ENCODE data around the gene MLANA. TPM values are rescaled to one million over a fixed set of nuclear protein-coding genes. Genes with fewer than 3 reads are reported as not detected.

The MLANA gene
- total and polyA plus RNA-seq, 7 donors: 0.03 TPM; not detected in 6

DNA sequence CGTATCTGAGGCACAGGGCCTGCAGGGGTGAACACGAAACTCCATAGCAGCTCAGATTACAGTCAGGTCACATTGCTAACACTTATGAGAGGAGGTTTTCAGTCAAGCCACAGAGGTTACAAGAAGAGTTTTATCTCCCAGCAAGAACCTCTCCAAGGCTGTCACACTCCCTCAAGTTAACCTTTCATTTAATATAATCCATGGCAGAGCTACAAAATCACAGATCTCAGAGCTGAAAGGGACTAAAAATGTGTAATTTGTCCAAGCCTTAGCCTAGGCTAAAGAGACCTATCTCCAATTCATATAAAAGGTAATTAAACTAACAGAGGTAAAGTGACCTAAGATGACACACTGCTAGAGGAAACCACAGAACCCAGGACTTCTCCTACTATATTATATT is 57.2 kb downstream of the MLANA start:
- Histone ChIP-seq H3K27ac (peak overlapping the region; percentile 39), H3K4me3 (no peak overlapping the region), H3K4me1 (peaks cover 27% of the 10 kb centered on the region), H3K27me3 (ENCODE audit: insufficient read depth in 3 of 3, low read length in 2 of 3) (no peaks in the 10 kb centered on the region), H3K9me3 (no peaks in the 10 kb centered on the region), H3K36me3 (ENCODE audit: insufficient read depth in 1 of 2, low read depth in 1 of 2) (no peaks in the 10 kb centered on the region)
- WGBS, 3 donors: 7 to 31% (median 15%) methylated on average over 2 of the region's 2 CpGs
- DNase-seq (no peak), ATAC-seq (peak; percentile 71 to 92 (median 86))
- intact Hi-C loops (cut with DNase I): no loop called here
- TF ChIP-seq, protein P1, sequence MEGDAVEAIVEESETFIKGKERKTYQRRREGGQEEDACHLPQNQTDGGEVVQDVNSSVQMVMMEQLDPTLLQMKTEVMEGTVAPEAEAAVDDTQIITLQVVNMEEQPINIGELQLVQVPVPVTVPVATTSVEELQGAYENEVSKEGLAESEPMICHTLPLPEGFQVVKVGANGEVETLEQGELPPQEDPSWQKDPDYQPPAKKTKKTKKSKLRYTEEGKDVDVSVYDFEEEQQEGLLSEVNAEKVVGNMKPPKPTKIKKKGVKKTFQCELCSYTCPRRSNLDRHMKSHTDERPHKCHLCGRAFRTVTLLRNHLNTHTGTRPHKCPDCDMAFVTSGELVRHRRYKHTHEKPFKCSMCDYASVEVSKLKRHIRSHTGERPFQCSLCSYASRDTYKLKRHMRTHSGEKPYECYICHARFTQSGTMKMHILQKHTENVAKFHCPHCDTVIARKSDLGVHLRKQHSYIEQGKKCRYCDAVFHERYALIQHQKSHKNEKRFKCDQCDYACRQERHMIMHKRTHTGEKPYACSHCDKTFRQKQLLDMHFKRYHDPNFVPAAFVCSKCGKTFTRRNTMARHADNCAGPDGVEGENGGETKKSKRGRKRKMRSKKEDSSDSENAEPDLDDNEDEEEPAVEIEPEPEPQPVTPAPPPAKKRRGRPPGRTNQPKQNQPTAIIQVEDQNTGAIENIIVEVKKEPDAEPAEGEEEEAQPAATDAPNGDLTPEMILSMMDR (IDR thresholded peaks at IDR 0.05): no peak

DNA sequence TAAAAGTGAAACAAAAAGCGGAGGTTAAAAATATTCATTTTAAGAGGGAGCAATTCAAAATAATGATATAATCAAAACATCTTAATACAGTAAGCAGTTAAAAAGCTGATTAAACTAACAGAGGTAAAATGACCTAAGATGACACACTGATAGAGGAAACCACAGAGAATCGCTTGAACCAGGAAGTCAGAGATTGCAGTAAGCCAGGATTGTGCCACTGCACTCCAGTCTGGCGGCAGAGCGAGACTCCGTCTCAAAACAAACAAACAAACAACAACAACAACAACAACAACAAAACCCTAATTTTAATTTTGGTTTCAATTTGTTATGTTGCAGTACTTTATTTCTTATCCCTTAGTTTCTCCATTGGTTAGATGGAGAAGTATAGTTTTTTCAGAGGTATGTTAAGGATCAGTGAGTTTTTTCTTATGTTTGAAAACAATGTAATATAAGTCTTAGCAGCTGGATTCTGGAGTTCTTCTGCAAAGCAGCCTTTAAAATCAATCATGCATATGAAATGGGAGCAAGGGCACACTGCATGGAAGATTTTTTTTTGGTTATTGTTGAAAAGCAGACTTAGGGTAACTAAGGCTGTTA is 58.5 kb downstream of the MLANA start:
- Histone ChIP-seq H3K9me3 (no peaks in the 10 kb centered on the region), H3K4me1 (peaks cover 29% of the 10 kb centered on the region), H3K27ac (no peak overlapping the region), H3K27me3 (ENCODE audit: insufficient read depth in 3 of 3, low read length in 2 of 3) (no peaks in the 10 kb centered on the region), H3K36me3 (ENCODE audit: insufficient read depth in 1 of 2, low read depth in 1 of 2) (no peaks in the 10 kb centered on the region), H3K4me3 (peak overlapping the region; percentile 35)
- intact Hi-C loops (cut with DNase I): no loop called here
- DNase-seq: no peak
- WGBS, 3 donors: 16 to 20% (median 18%) methylated on average over 5 of the region's 5 CpGs
- peak; percentile 51 to 79 (median 65) for ATAC-seq
- TF ChIP-seq, protein P1 (IDR thresholded peaks at IDR 0.05): no peak

DNA sequence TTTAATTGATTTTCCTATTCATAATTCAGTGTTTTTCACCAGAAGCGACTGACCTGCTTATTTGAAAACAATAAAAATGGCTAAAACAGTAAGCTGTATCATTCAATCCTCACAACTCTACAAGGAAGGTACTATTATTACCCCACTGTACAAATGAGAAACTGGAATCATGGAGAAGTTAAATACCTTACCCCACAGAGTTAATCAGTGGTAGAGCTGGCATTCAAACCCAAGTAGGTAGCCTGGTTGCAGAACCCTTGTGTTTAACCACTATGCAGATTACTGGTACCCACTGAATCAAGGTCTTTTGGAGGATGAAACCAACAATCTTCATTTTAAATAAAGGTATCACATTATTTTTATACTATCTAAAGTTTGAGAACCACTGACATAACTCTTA is 59.6 kb downstream of the MLANA start:
- WGBS, 3 donors: 94 to 95% (median 94%) methylated on average over 1 of the region's 1 CpG
- intact Hi-C loops (cut with DNase I): loop anchor here (5.0 to 10.0 kb wide), 2 partner anchors 47 to 55 kb away; a partner anchor contains a TSS
- H3K4me1 ChIP-seq: peaks cover 29% of the 10 kb centered on the region

DNA sequence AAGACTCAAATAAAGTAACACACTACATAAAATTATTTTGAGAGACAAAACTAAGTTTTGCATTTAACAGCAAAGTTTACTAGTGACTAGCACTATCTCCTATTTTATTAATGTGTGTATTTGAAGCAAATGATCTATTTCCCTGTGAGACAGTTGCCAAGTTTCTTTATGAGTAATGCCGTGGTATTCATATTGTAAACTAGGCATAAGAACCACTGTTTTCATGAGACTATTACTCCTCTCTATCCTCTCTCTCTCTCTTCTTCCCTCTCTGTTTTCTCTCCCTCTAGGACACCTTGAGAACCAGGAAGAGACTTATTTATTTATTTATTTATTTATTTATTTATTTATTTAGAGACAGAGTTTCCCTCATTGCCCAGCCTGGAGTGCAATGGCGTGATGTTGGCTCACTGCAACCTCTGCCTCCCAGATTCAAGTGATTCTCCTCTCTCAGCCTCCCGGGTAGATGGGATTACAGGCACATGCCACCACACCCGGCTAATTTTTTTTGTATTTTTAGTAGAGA is 61.1 kb downstream of the MLANA start:
- no peaks in the 10 kb centered on the region for H3K36me3 ChIP-seq (ENCODE audit: insufficient read depth in 1 of 2, low read depth in 1 of 2)
- H3K27me3 ChIP-seq (ENCODE audit: insufficient read depth in 3 of 3, low read length in 2 of 3): no peaks in the 10 kb centered on the region
- H3K9me3 ChIP-seq: no peaks in the 10 kb centered on the region
- WGBS, 3 donors: 85 to 89% (median 87%) methylated on average over 4 of the region's 4 CpGs
- TF ChIP-seq, protein P1 (IDR thresholded peaks at IDR 0.05): no peak
- no peak for ATAC-seq
- H3K4me1 ChIP-seq: peaks cover 29% of the 10 kb centered on the region
- intact Hi-C loops (cut with DNase I): loop anchor here (5.0 to 10.0 kb wide), 2 partner anchors 46 to 53 kb away; a partner anchor contains a TSS
- H3K27ac ChIP-seq: no peak overlapping the region
- H3K4me3 ChIP-seq: no peak overlapping the region
- DNase-seq: no peak

More for the DNA sequence above, 59.6 kb downstream of the MLANA start:
- Histone ChIP-seq H3K27ac (no peak overlapping the region), H3K9me3 (no peaks in the 10 kb centered on the region), H3K27me3 (ENCODE audit: insufficient read depth in 3 of 3, low read length in 2 of 3) (no peaks in the 10 kb centered on the region), H3K36me3 (ENCODE audit: insufficient read depth in 1 of 2, low read depth in 1 of 2) (no peaks in the 10 kb centered on the region), H3K4me3 (no peak overlapping the region)
- no peak for DNase-seq
- TF ChIP-seq, protein P1 (IDR thresholded peaks at IDR 0.05): no peak
- no peak for ATAC-seq
